ENCODE data around the gene SMARCD3.

Gene SMARCD3

DNA sequence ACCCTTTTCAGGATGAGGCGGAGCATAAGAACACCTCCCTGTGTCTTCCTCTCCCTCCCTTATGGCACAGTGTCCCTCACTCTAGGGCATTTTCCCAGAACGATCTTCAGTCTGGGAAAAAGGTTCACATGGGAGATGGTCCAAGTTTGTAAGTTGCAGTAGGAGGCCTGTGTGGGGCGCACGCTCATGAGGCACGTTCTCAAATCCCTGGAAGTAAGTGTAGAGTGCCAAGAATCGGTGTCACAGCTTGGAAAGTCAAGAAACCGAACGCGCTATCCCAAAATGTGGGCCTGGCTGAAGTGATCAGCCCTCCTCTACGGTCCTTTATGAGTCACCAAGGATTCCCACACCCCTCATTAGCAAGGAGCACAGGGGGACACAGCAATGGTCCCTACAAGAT, 23.9 kb upstream of the SMARCD3 start:
- no peak overlapping the region for H3K27ac ChIP-seq
- TF ChIP-seq CTCF (IDR thresholded peaks at IDR 0.05) = no peak
- no peak for TF ChIP-seq ZFX (IDR thresholded peaks at IDR 0.05; ENCODE audit: borderline replicate concordance)

- TF ChIP-seq ZFX (IDR thresholded peaks at IDR 0.05; ENCODE audit: borderline replicate concordance) (no peak), CTCF (IDR thresholded peaks at IDR 0.05) (no peak)
- no peak overlapping the region for H3K27ac ChIP-seq
Observed at GRCh38 chr7:151271699-151272355, 23.3 kb upstream of the SMARCD3 start.

DNA sequence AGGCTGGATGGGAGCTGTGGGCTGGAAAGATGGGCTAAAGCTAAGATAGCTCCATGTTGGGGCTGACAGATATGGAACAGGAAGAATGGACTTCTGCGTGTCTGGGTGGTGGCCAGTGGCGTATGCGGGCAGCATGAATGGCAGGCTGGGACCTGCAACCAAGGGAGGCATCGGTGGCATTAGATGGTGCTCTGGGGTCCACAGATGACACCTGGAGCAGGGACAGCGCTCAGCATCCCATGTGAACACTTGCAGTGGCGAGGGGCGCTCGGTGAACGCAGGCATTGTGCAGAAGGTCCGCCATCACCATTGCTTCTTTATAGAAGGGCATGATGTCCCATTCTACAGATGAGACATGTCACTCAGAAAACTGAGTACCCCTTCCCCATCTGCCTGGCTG, 21.0 kb upstream of the SMARCD3 start:
- H3K27ac ChIP-seq = no peak overlapping the region
- no peak for TF ChIP-seq CTCF (IDR thresholded peaks at IDR 0.05)
- TF ChIP-seq ZFX (IDR thresholded peaks at IDR 0.05; ENCODE audit: borderline replicate concordance) = no peak

- H3K27ac ChIP-seq = no peak overlapping the region
- no peak for TF ChIP-seq ZFX (IDR thresholded peaks at IDR 0.05; ENCODE audit: borderline replicate concordance)
- no peak for TF ChIP-seq CTCF (IDR thresholded peaks at IDR 0.05)
Observed at GRCh38 chr7:151265351-151265931, 16.9 kb upstream of the SMARCD3 start.

- TF ChIP-seq CTCF (IDR thresholded peaks at IDR 0.05) (no peak), ZFX (IDR thresholded peaks at IDR 0.05; ENCODE audit: borderline replicate concordance) (no peak)
Observed at GRCh38 chr7:151264615-151265014, 16.1 kb upstream of the SMARCD3 start.

DNA sequence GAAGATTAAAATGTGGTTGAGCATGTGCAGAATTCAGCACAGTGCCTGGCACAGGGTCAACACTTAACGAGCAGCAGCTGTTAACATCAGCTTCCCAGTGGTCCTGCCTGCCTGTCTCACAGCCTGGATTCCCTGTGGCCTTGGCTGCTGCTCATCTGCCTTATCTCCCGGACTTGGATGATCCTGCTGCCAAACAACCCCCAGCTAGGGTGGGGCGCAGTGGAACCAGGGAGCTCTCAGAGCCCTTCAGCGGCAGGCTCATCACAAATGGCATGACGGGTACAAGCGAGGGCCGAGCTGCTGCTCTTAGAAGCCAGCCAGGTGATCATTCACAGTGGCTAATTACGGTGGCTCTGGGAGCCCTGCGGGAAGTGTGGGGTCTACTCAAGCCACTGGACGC, 13.0 kb upstream of the SMARCD3 start:
- TF ChIP-seq ZFX (IDR thresholded peaks at IDR 0.05; ENCODE audit: borderline replicate concordance) = no peak
- TF ChIP-seq CTCF (IDR thresholded peaks at IDR 0.05) = no peak
- H3K27ac ChIP-seq = no peak overlapping the region

More at GRCh38 chr7:151264615-151265014, 16.1 kb upstream of the SMARCD3 start:
- H3K27ac ChIP-seq = no peak overlapping the region

GRCh38 chr7:151260883-151261282, 12.4 kb upstream of the SMARCD3 start:
- no peak for TF ChIP-seq CTCF (IDR thresholded peaks at IDR 0.05)
- TF ChIP-seq ZFX (IDR thresholded peaks at IDR 0.05; ENCODE audit: borderline replicate concordance) = no peak
- H3K27ac ChIP-seq = no peak overlapping the region

Data from 22Rv1 (cell line).